Vagina (tissue), 2 donors: ENCODE data around the gene ERICH6B.

Experiments
- CTCF ChIP-seq, 3 experiments: fragments of 450-650 bp in 2 of 3; fragments of 200-600 bp in 1 of 3; sonication (generic) in 1 of 3; IDR thresholded peaks; one replicate each; pipeline ENCODE4 v1.5.1; 2017 to 2019; ENCODE audit warnings: antibody characterized with exemption in 3 of 3, mild to moderate bottlenecking in 2 of 3, moderate library complexity in 2 of 3
- POLR2A ChIP-seq, 2 donors: fragments of 450-650 bp; IDR thresholded peaks; one replicate each; pipeline ENCODE4 v1.6.1; 2017; ENCODE audit warnings: antibody characterized with exemption in 2 of 2, mild to moderate bottlenecking in 2 of 2, moderate library complexity in 2 of 2
- POLR2AphosphoS5 ChIP-seq, 2 donors: sonication (generic); formaldehyde crosslinking; IDR thresholded peaks; one replicate each; pipeline ENCODE4 v1.9.0; 2017; ENCODE audit warnings: antibody characterized with exemption in 2 of 2, mild to moderate bottlenecking in 2 of 2, low read depth in 1 of 2; ENCODE audit not compliant: insufficient read depth in 1 of 2

GRCh38 chr13:45540195-45540594, 75.3 kb downstream of the ERICH6B start:
- TF ChIP-seq CTCF (IDR thresholded peaks at IDR 0.05) (no peak), POLR2A (IDR thresholded peaks at IDR 0.05) (no peak), POLR2AphosphoS5 (IDR thresholded peaks at IDR 0.05; ENCODE audit: insufficient read depth in 1 of 2, low read depth in 1 of 2) (no peak)
